Measurements from ENCODE around the gene DYNC1H1.

DYNC1H1 gene

DNA sequence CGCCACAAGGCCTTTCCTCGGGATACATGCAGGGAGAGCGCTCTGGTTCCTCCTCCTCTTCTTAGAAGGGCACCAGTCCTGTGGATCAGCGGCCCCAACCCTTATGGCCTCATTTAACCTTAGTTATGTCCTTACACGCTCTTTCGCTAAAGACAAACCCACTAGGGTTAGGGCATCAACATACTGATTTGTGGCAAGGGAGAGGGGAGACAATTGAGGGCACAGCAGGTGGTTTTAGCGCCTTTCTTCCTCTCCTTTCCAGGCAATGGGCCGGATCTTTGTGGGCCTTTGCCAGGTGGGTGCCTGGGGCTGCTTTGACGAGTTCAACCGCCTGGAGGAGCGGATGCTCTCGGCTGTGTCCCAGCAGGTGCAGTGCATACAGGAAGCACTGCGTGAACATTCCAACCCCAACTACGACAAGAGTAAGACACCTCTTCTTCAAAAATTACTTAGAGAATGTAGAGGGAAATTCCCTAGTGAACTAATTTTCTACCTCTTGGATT, 43.6 kb downstream of the DYNC1H1 start:
- TF ChIP-seq, protein P1, sequence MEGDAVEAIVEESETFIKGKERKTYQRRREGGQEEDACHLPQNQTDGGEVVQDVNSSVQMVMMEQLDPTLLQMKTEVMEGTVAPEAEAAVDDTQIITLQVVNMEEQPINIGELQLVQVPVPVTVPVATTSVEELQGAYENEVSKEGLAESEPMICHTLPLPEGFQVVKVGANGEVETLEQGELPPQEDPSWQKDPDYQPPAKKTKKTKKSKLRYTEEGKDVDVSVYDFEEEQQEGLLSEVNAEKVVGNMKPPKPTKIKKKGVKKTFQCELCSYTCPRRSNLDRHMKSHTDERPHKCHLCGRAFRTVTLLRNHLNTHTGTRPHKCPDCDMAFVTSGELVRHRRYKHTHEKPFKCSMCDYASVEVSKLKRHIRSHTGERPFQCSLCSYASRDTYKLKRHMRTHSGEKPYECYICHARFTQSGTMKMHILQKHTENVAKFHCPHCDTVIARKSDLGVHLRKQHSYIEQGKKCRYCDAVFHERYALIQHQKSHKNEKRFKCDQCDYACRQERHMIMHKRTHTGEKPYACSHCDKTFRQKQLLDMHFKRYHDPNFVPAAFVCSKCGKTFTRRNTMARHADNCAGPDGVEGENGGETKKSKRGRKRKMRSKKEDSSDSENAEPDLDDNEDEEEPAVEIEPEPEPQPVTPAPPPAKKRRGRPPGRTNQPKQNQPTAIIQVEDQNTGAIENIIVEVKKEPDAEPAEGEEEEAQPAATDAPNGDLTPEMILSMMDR (IDR thresholded peaks at IDR 0.05; ENCODE audit: insufficient read depth, low read depth, low read length, missing control alignments) = no peak
- no peak for DNase-seq (ENCODE audit: low read depth)
- no peak overlapping the region for H3K4me3 ChIP-seq (ENCODE audit: low read length)

- no peak overlapping the region for H3K4me3 ChIP-seq (ENCODE audit: low read length)
- DNase-seq (ENCODE audit: low read depth) = no peak
- TF ChIP-seq, protein P1 (IDR thresholded peaks at IDR 0.05; ENCODE audit: insufficient read depth, low read depth, low read length, missing control alignments) = no peak
Observed at GRCh38 chr14:102008891-102009290, 44.5 kb downstream of the DYNC1H1 start.

DNA sequence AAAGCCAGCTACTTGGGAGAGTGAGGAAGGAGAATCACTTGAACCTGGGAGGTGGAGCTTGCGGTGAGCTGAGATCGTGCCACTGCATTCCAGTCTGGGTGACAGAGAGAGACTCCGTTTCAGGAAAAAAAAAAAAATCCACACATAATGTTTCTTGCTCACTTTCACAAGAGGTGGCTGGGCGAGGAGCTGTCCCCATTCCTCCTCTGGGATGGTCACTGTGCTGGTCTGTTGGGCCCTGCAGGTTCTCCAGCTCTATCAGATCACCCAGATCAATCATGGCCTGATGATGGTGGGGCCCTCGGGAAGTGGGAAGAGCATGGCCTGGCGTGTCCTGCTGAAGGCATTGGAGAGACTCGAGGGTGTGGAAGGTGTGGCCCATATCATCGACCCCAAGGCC, 47.3 kb downstream of the DYNC1H1 start:
- no peak overlapping the region for H3K4me3 ChIP-seq (ENCODE audit: low read length)
- TF ChIP-seq, protein P1 (IDR thresholded peaks at IDR 0.05; ENCODE audit: insufficient read depth, low read depth, low read length, missing control alignments) = no peak
- DNase-seq (ENCODE audit: low read depth) = no peak

DNA sequence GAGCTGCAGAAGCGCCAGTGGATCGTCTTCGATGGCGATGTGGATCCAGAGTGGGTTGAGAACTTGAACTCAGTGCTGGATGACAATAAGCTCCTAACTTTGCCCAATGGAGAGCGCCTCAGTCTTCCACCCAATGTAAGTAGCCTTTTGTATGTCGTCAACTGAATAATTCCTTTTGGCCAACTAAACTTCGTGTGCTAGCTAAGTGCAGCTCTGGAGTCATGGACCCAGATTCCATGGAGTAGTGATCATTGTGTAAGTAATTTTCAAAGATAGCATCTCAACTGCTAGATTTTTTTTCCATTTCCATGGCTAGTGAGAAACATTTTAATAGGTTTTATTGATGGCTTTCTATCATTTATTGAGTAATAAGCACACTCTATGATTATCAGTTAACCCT, 48.0 kb downstream of the DYNC1H1 start:
- DNase-seq (ENCODE audit: low read depth) = no peak
- TF ChIP-seq, protein P1 (IDR thresholded peaks at IDR 0.05; ENCODE audit: insufficient read depth, low read depth, low read length, missing control alignments) = no peak

GRCh38 chr14:102013669-102014200, 49.4 kb downstream of the DYNC1H1 start:
- H3K4me3 ChIP-seq (ENCODE audit: low read length) = no peak overlapping the region
- TF ChIP-seq, protein P1 (IDR thresholded peaks at IDR 0.05; ENCODE audit: insufficient read depth, low read depth, low read length, missing control alignments) = no peak
- DNase-seq (ENCODE audit: low read depth) = no peak

More for the DNA sequence above, 48.0 kb downstream of the DYNC1H1 start:
- H3K4me3 ChIP-seq (ENCODE audit: low read length) = no peak overlapping the region

GRCh38 chr14:102015045-102015685, 50.8 kb downstream of the DYNC1H1 start:
- H3K4me3 ChIP-seq (ENCODE audit: low read length) = no peak overlapping the region
- TF ChIP-seq, protein P1 (IDR thresholded peaks at IDR 0.05; ENCODE audit: insufficient read depth, low read depth, low read length, missing control alignments) = no peak
- DNase-seq (ENCODE audit: low read depth) = peak; percentile 21

- TF ChIP-seq, protein P1 (IDR thresholded peaks at IDR 0.05; ENCODE audit: insufficient read depth, low read depth, low read length, missing control alignments) = no peak
- no peak for DNase-seq (ENCODE audit: low read depth)
- no peak overlapping the region for H3K4me3 ChIP-seq (ENCODE audit: low read length)
Observed at GRCh38 chr14:102015771-102016170, 51.4 kb downstream of the DYNC1H1 start.
